ENCODE measurements around the gene PLEKHJ1.

- TF ChIP-seq, protein P1, sequence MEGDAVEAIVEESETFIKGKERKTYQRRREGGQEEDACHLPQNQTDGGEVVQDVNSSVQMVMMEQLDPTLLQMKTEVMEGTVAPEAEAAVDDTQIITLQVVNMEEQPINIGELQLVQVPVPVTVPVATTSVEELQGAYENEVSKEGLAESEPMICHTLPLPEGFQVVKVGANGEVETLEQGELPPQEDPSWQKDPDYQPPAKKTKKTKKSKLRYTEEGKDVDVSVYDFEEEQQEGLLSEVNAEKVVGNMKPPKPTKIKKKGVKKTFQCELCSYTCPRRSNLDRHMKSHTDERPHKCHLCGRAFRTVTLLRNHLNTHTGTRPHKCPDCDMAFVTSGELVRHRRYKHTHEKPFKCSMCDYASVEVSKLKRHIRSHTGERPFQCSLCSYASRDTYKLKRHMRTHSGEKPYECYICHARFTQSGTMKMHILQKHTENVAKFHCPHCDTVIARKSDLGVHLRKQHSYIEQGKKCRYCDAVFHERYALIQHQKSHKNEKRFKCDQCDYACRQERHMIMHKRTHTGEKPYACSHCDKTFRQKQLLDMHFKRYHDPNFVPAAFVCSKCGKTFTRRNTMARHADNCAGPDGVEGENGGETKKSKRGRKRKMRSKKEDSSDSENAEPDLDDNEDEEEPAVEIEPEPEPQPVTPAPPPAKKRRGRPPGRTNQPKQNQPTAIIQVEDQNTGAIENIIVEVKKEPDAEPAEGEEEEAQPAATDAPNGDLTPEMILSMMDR (conservative IDR thresholded peaks at IDR 0.05) = no peak
- no peak for TF ChIP-seq ZFX (IDR thresholded peaks at IDR 0.05)
Measured at GRCh38 chr19:2199215-2199614, 36.9 kb downstream of the PLEKHJ1 start.

Measured in C4-2B (cell line).